HCT116 (cell line): ENCODE data around the gene BHLHA9. TPM values are rescaled to one million over a fixed set of nuclear protein-coding genes. Genes with fewer than 3 reads are reported as not detected.

Experiments used
- ATAC-seq: fragments of 200-7000 bp; cut with Tn5 transposase; 2 replicates; pipeline ENCODE4 v1.9.1; 2020; ENCODE audit warnings: mild to moderate bottlenecking, moderate library complexity
- BruUV-seq: library from RNA; stranded (reverse); fragments of 400-500 nt; replicated peaks from 2 replicates; lab custom pipeline; 2021; lab: Mats Ljungman, UMichigan
- CTCF ChIA-PET: fragments of 300-600 bp; sonication (Branson Sonifier 250); formaldehyde crosslinking; loops from one replicate; lab custom pipeline; 2021; ENCODE audit warnings: antibody characterized with exemption; lab: Charles Lee
- POLR2A ChIA-PET: fragments of 300-600, 350-600 bp; sonication (Branson Sonifier 250); formaldehyde crosslinking; loops from one replicate; lab custom pipeline; 2021; ENCODE audit warnings: antibody characterized with exemption; lab: Charles Lee
- RAD21 ChIA-PET, 2 experiments: fragments of 300-600 bp; sonication (Branson Sonifier 250); formaldehyde crosslinking; loops; one replicate each; lab custom pipeline; 2023; ENCODE audit warnings: low total read pairs in 2 of 2; ENCODE audit not compliant: uncharacterized antibody in 2 of 2, unreplicated experiment in 2 of 2, low non-redundant PET in 1 of 2; lab: Charles Lee
- DNase-seq: peaks from one replicate; pipeline ENCODE4 v3.0.0-alpha.2; 2010; ENCODE audit warnings: low read depth, low spot score
- H2AFZ ChIP-seq: fragments of 200-600 bp; shearing (Covaris generic), sonication (generic); 2 replicates; pipeline ENCODE4 v1.6.1; 2017; ENCODE audit warnings: low read depth, mixed run types, mixed read lengths, antibody characterized with exemption, low read length; ENCODE audit not compliant: poor library complexity, severe bottlenecking
- H3K27ac ChIP-seq: 2 replicates; pipeline ENCODE4 v1.5.1; 2012; ENCODE audit warnings: low read depth, low read length
- H3K27me3 ChIP-seq: fragments of 200-600 bp; sonication (generic); 2 replicates; pipeline ENCODE4 v1.6.1; 2016; ENCODE audit warnings: mixed run types, low read length, mixed read lengths; ENCODE audit not compliant: insufficient read depth
- H3K36me3 ChIP-seq, 2 experiments: fragments of 200-500 bp in 1 of 2; fragments of 200-600 bp in 1 of 2; sonication (Bioruptor generic) in 1 of 2; sonication (generic) in 1 of 2; 2 replicates each; pipeline versions ENCODE4 v1.5.1 to v1.6.1; 2014 to 2016; ENCODE audit warnings: low read length in 2 of 2, inconsistent platforms in 1 of 2, mixed read lengths in 1 of 2, mixed run types in 1 of 2; ENCODE audit not compliant: insufficient read depth in 2 of 2, control insufficient read depth in 1 of 2
- H3K4me1 ChIP-seq, 2 experiments: fragments of 200-600 bp in 1 of 2; sonication (generic) in 1 of 2; 2 replicates each; pipeline versions ENCODE4 v1.5.1 to v1.6.1; 2012 to 2017; ENCODE audit warnings: low read length in 2 of 2, inconsistent platforms in 1 of 2, mild to moderate bottlenecking in 1 of 2, mixed read lengths in 1 of 2, mixed run types in 1 of 2, moderate library complexity in 1 of 2; ENCODE audit not compliant: insufficient read depth in 2 of 2, control insufficient read depth in 1 of 2
- H3K4me2 ChIP-seq: fragments of 200-600 bp; sonication (generic); 2 replicates; pipeline ENCODE4 v1.6.1; 2017; ENCODE audit warnings: mixed run types, low read length, mixed read lengths
- H3K4me3 ChIP-seq, 2 experiments: fragments of 200-600 bp in 1 of 2; sonication (generic) in 1 of 2; replicated peaks in 1 of 2; 2 replicates each; pipeline ENCODE4 v1.5.1; 2011 to 2016; ENCODE audit warnings: low read length in 2 of 2, control low read depth in 1 of 2, low read depth in 1 of 2, mild to moderate bottlenecking in 1 of 2, mixed read lengths in 1 of 2, mixed run types in 1 of 2
- H3K79me2 ChIP-seq: fragments of 200-600 bp; sonication (generic); 2 replicates; pipeline ENCODE4 v1.6.1; 2017; ENCODE audit warnings: mild to moderate bottlenecking, mixed run types, low read length, moderate library complexity, mixed read lengths; ENCODE audit not compliant: insufficient read depth
- H3K9ac ChIP-seq: fragments of 200-600 bp; sonication (generic); 2 replicates; pipeline ENCODE4 v1.6.1; 2016; ENCODE audit warnings: low read length, mixed read lengths
- H3K9me2 ChIP-seq: fragments of 200-600 bp; sonication (generic), shearing (Covaris generic); 2 replicates; pipeline ENCODE4 v1.6.1; 2017; ENCODE audit warnings: mixed run types, mild to moderate bottlenecking, moderate library complexity; ENCODE audit not compliant: insufficient read depth
- H3K9me3 ChIP-seq, 2 experiments: fragments of 200-500 bp in 1 of 2; fragments of 200-600 bp in 1 of 2; sonication (Bioruptor generic) in 1 of 2; sonication (generic) in 1 of 2; 2 replicates each; pipeline ENCODE4 v1.6.1; 2014 to 2017; ENCODE audit warnings: low read length in 2 of 2, mixed read lengths in 2 of 2, inconsistent platforms in 1 of 2, low read depth in 1 of 2, mild to moderate bottlenecking in 1 of 2, mixed run types in 1 of 2, moderate library complexity in 1 of 2; ENCODE audit not compliant: control insufficient read depth in 1 of 2, insufficient read depth in 1 of 2
- H4K20me1 ChIP-seq: fragments of 200-600 bp; sonication (generic), shearing (Covaris generic); 2 replicates; pipeline ENCODE4 v1.6.1; 2017; ENCODE audit warnings: mixed run types, mild to moderate bottlenecking, moderate library complexity; ENCODE audit not compliant: insufficient read depth
- ATF3 ChIP-seq: IDR thresholded peaks from 2 replicates; pipeline ENCODE4 v1.6.1; 2012
- CEBPB ChIP-seq: IDR thresholded peaks from 2 replicates; pipeline ENCODE4 v1.6.1; 2012; ENCODE audit warnings: low read depth
- EGR1 ChIP-seq: IDR thresholded peaks from 2 replicates; pipeline ENCODE4 v1.6.1; 2012; ENCODE audit warnings: low read depth
- ELF1 ChIP-seq: IDR thresholded peaks from 2 replicates; pipeline ENCODE4 v1.6.1; 2012; ENCODE audit warnings: low read depth, borderline replicate concordance
- EZH2phosphoT487 ChIP-seq: fragments of 200-600 bp; IDR thresholded peaks from 2 replicates; pipeline ENCODE4 v1.6.1; 2018; ENCODE audit warnings: antibody characterized with exemption, borderline replicate concordance
- FOSL1 ChIP-seq: IDR thresholded peaks from 2 replicates; pipeline ENCODE4 v1.6.1; 2012; ENCODE audit warnings: low read depth
- POLR2A ChIP-seq: IDR thresholded peaks from 2 replicates; pipeline ENCODE4 v1.7.0; 2011; ENCODE audit warnings: borderline replicate concordance; ENCODE audit not compliant: insufficient read depth, insufficient read length; ENCODE audit errors: extremely low read depth
- POLR2AphosphoS5 ChIP-seq: IDR thresholded peaks from 2 replicates; pipeline ENCODE4 v1.6.1; 2011; ENCODE audit warnings: mild to moderate bottlenecking, low read depth, low read length, moderate library complexity
- RAD21 ChIP-seq: IDR thresholded peaks from 2 replicates; pipeline ENCODE4 v1.6.1; 2012; ENCODE audit warnings: low read depth, mild to moderate bottlenecking
- SIN3A ChIP-seq: IDR thresholded peaks from 2 replicates; pipeline ENCODE4 v1.6.1; 2012; ENCODE audit warnings: low read depth
- SP1 ChIP-seq: IDR thresholded peaks from 2 replicates; pipeline ENCODE4 v1.6.1; 2012; ENCODE audit warnings: low read depth
- YY1 ChIP-seq: IDR thresholded peaks from 2 replicates; pipeline ENCODE4 v1.6.1; 2011; ENCODE audit warnings: low read length, low read depth, moderate library complexity, mild to moderate bottlenecking; ENCODE audit not compliant: insufficient replicate concordance; ENCODE audit errors: extremely low read depth
- ZFX ChIP-seq: fragments of 450-650 bp; IDR thresholded peaks from 2 replicates; pipeline ENCODE4 v1.6.1; 2017
- ZNF274 ChIP-seq: fragments of 200-500 bp; sonication (Bioruptor generic); IDR thresholded peaks from 2 replicates; pipeline ENCODE4 v1.6.1; 2014; ENCODE audit warnings: mild to moderate bottlenecking, low read depth, low read length, inconsistent platforms
- intact Hi-C: fragments of 100-400 bp; cut with micrococcal nuclease; formaldehyde crosslinking; loops from 2 replicates; pipeline ENCODE4 v1.10.0; 2022
- total RNA-seq: library from RNA; stranded (reverse); gene quantifications from one replicate; pipeline ENCODE4 v1.2.1, GENCODE V29; 2021; ENCODE audit not compliant: unreplicated experiment
- TF ChIP-seq, protein P1 (sequence below): IDR thresholded peaks from 2 replicates; pipeline ENCODE4 v1.6.1; 2012
- TF ChIP-seq, protein P2 (sequence below): IDR thresholded peaks from 2 replicates; pipeline ENCODE4 v1.6.1; 2012; ENCODE audit warnings: low read depth

Gene BHLHA9
- total RNA-seq, 1 experiment from 2014 or later = not detected

DNA sequence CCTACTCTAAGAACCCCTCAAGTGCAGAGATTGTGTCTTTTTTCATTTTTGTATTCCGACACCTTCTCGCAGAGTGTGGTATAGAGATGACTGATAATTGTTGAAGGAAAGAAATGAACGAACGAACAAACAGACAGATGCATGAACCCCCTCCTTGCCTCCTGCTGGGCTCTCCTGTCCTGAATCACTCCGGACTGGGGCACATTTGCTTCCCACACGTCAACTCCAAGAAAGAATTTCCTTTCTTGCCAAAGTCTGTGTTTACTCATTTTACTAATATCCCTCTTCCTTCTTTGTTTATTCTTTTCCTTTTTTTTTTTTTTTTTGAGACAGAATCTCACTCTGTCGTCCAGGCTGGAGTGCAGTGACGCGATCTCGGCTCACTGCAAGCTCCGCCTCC is 37.5 kb upstream of the BHLHA9 start:
- no peaks in the 10 kb centered on the region for H3K4me1 ChIP-seq
- no peaks in the 10 kb centered on the region for H3K9me2 ChIP-seq
- H3K9me3 ChIP-seq = no peaks in the 10 kb centered on the region
- CTCF ChIA-PET = no interaction called here
- H3K79me2 ChIP-seq = no peaks in the 10 kb centered on the region
- intact Hi-C loops = no loop called here
- no peak overlapping the region for H2AFZ ChIP-seq
- no peak overlapping the region for H3K4me3 ChIP-seq
- RAD21 ChIA-PET = no interaction called here
- DNase-seq (no peak), ATAC-seq (no peak)
- H3K9ac ChIP-seq = no peak overlapping the region
- H3K27ac ChIP-seq = no peak overlapping the region
- BruUV-seq = no TSS peak
- no peaks in the 10 kb centered on the region for H4K20me1 ChIP-seq
- no peaks in the 10 kb centered on the region for H3K36me3 ChIP-seq
- POLR2A ChIA-PET = no interaction called here
- TF ChIP-seq POLR2AphosphoS5 (no peak), ELF1 (no peak)
- H3K4me2 ChIP-seq = no peak overlapping the region
- no peaks in the 10 kb centered on the region for H3K27me3 ChIP-seq

GRCh38 chr17:1234455-1234854 is 35.8 kb upstream of the BHLHA9 start:
- Histone ChIP-seq H3K79me2 (no peaks in the 10 kb centered on the region), H3K4me1 (no peaks in the 10 kb centered on the region), H3K4me2 (no peak overlapping the region), H2AFZ (no peak overlapping the region), H3K9ac (no peak overlapping the region), H4K20me1 (no peaks in the 10 kb centered on the region), H3K9me2 (no peaks in the 10 kb centered on the region), H3K9me3 (no peaks in the 10 kb centered on the region; a peak in 1 of 4 replicates), H3K36me3 (no peaks in the 10 kb centered on the region), H3K27me3 (no peaks in the 10 kb centered on the region), H3K27ac (no peak overlapping the region), H3K4me3 (no peak overlapping the region)
- TF ChIP-seq, protein P1, sequence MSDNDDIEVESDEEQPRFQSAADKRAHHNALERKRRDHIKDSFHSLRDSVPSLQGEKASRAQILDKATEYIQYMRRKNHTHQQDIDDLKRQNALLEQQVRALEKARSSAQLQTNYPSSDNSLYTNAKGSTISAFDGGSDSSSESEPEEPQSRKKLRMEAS = no peak
- no peak for TF ChIP-seq EGR1
- TF ChIP-seq EZH2phosphoT487 = no peak
- TF ChIP-seq, protein P2, sequence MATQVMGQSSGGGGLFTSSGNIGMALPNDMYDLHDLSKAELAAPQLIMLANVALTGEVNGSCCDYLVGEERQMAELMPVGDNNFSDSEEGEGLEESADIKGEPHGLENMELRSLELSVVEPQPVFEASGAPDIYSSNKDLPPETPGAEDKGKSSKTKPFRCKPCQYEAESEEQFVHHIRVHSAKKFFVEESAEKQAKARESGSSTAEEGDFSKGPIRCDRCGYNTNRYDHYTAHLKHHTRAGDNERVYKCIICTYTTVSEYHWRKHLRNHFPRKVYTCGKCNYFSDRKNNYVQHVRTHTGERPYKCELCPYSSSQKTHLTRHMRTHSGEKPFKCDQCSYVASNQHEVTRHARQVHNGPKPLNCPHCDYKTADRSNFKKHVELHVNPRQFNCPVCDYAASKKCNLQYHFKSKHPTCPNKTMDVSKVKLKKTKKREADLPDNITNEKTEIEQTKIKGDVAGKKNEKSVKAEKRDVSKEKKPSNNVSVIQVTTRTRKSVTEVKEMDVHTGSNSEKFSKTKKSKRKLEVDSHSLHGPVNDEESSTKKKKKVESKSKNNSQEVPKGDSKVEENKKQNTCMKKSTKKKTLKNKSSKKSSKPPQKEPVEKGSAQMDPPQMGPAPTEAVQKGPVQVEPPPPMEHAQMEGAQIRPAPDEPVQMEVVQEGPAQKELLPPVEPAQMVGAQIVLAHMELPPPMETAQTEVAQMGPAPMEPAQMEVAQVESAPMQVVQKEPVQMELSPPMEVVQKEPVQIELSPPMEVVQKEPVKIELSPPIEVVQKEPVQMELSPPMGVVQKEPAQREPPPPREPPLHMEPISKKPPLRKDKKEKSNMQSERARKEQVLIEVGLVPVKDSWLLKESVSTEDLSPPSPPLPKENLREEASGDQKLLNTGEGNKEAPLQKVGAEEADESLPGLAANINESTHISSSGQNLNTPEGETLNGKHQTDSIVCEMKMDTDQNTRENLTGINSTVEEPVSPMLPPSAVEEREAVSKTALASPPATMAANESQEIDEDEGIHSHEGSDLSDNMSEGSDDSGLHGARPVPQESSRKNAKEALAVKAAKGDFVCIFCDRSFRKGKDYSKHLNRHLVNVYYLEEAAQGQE = no peak
- TF ChIP-seq YY1 = no peak
- TF ChIP-seq RAD21 = no peak
- no peak for TF ChIP-seq SIN3A
- TF ChIP-seq ZFX = no peak
- TF ChIP-seq CEBPB = no peak
- no peak for TF ChIP-seq ATF3
- no peak for TF ChIP-seq ELF1
- TF ChIP-seq SP1 = no peak
- TF ChIP-seq FOSL1 = no peak
- no peak for TF ChIP-seq ZNF274
- TF ChIP-seq POLR2A = no peak
- DNase-seq (no peak), ATAC-seq (no peak)
- CTCF ChIA-PET = interaction anchor here (1.1 kb wide), 1 partner anchor 47 kb away, joined by 4 read pairs; no protein-coding TSS in a partner anchor
- RAD21 ChIA-PET = no interaction called here
- intact Hi-C loops = no loop called here
- POLR2A ChIA-PET = no interaction called here
- no TSS peak for BruUV-seq
